GM19193 (cell line): ENCODE measurements around the gene CEACAM21.

Experiments
- POLR2A ChIP-seq: IDR thresholded peaks from 4 replicates; pipeline ENCODE4 v1.6.1; 2011; ENCODE audit not compliant: insufficient read depth, insufficient read length; ENCODE audit errors: extremely low read depth

Gene CEACAM21

DNA sequence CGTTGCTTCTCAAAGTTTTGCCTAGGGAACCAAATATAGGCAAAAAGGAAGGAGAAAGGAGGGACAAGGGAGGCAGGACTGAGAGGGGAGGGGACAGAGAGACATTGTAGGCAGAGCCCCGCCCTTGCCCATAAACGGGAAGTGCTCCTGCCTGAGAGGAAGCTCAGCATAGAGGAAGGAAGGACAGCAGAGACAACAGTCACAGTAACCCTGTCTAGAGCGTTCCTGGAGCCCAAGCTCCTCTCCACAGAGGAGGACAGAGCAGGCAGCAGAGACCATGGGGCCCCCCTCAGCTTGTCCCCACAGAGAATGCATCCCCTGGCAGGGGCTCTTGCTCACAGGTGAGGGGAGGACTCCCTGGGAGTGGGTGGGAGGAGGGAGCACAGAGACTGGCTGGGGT, at the start of gene CEACAM21:
TSS of gene CEACAM21 (plus strand) at position 169 of the 400 bp plus-strand sequence. CDS start at position 278, 109 bp downstream.
- peak; percentile 57 for TF ChIP-seq POLR2A

DNA sequence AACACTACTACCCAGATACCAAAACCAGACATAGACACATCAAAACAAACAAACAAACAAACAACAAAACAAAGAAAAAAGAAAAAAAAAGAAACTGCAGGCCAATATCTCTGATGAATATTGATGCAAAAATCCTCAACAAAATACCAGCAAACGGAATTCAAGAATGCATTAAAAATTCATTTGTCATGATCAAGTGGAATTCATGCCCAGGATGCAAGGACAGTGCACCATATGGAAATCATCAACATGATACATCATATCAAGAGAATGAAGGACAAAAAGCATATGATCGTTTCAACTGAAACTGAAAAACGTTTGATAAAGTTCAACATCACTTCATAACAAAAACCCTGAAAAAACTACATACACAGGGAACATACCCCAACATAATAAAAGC, 48.9 kb upstream of the CEACAM21 start:
- TF ChIP-seq POLR2A, result no peak

- no peak for TF ChIP-seq POLR2A
Measured at GRCh38 chr19:41528106-41528505, 47.9 kb upstream of the CEACAM21 start.

DNA sequence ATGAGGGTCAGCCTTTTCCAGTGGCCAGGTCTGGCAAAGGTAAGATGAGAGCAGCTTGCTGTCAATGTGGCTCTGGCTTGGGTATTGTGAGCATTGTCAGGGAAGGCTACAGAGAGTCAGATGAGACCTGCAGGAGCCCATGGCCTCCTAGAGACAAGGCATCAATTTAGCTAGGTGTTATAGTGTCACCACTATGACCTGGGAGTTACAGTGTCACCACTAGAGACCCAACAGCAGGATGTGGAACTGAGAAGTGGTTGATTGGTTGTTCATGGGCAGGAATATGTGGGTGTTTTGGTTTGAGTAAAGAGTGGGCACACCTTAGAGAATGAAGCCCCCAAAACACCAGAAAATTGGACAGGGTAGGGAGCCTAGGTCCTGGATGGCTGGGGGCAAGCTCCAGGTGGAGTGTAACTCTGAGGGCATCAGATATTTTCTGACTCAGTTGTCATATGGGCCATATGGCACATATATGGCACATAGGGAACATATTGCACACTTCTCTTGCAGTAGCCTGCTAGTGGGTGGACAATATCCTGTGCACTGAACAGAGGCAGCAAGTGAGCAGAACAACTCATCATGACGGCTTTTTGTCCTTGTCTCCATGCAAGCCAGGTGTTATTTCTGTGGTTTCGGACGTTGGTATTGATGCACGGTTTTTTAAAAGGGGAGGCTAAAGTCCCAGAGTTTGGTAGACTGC, 46.3 kb upstream of the CEACAM21 start:
- TF ChIP-seq POLR2A, result no peak

GRCh38 chr19:41530184-41530534, 45.8 kb upstream of the CEACAM21 start:
- no peak for TF ChIP-seq POLR2A

GRCh38 chr19:41530761-41531301, 45.1 kb upstream of the CEACAM21 start:
- TF ChIP-seq POLR2A, result no peak

DNA sequence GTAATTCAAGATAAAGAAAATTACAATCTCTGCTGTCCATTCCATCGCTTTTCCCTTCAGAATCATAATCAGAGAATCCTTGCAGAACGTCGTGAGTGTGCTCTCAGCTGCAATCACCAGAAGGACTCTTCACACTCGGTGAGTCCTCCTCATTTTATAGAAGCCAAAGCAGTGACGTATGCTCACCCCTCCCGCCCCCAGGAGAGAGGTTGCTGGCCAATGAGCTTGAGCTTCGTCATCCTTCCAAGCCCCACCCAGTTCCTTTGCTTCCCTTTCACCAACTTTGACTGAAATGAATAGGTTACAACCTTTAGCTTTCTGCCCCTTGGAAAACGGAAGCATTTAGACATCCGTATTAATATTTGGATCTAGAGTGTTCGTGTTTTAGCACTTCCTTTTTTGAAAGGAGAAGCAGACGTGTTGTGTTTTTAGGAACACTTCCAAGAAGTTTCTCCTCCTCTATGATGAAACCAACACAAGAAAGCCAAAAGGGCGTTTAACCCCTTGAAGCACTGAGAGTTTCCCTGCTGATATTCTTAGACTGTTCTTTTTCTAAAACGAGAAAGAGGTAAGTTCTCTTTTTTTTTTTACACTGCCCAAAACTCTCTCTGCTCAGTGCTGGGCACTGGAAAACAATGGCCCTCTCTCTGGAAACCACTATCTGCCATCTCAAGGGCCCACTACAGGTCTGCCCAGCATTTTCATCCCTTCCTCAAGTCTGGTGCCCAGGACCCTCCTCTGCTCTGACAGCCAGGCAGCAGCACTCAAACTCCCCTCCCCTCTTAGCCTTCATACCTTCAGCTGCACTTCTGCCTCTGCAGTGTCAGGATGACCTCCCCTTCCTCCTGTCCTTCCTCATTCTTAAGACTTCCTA, 44.3 kb upstream of the CEACAM21 start:
- TF ChIP-seq POLR2A, result peak; percentile 83

- no peak for TF ChIP-seq POLR2A
Measured at GRCh38 chr19:41532526-41532925, 43.4 kb upstream of the CEACAM21 start.

- no peak for TF ChIP-seq POLR2A
Measured at GRCh38 chr19:41533671-41534215, 42.2 kb upstream of the CEACAM21 start.

DNA sequence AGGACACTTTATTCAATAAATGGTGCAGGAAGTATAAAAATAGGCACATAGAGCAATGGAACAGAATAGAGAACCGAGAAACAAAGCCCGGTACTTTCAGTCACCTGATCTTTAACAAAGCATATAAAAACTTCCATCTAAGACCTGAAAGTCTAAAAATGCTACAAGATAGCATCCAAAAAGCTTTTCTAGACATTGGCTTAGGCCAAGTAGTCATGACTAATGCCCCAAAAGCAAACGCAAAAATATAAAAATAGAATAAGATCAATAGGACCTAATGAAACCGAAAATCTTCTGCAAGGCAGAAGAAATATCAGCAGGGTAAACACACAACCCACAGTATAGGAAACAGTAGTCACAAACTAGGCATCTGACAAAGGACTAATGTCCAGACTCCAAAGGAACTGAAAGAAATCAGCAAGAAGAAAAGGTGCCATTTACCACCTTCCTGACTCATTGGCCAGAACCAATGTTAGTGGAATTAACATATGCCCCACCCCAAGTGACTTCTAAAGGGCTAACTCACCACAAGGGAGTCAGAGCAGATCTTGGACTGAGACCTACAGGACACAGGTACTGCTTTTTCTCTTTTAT, 40.8 kb upstream of the CEACAM21 start:
- no peak for TF ChIP-seq POLR2A

- TF ChIP-seq POLR2A, result no peak
Measured at GRCh38 chr19:41537789-41538188, 38.2 kb upstream of the CEACAM21 start.

DNA sequence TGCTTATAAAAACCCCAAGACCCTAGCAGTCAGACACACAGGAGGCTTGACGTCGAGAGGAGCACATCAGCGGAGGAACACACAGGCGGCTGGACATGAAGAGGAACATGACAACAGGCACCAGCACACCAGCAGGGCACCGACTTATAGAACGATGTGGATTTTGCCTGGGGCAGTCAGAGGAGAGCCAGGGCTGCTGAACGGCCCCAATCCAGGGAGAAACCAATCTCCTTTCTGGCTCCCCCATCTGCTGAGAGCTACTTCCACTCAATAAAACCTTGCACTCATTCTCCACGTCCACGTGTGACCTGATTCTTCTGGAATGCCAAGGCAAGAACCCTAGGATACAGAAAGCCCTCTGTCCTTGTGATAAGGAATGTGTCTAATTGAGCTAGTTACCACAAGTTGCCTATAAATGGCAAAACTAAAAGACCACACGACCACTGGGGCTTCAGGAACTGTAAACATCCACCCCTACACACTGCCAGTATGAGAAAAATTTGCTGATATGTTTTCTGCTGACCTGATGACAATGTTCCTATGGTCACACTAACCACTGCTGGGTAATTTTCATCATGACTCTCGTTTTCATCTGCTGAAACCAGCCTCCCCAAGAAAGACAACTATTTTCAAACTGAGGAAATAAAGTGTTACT, 35.8 kb upstream of the CEACAM21 start:
- TF ChIP-seq POLR2A, result no peak

- TF ChIP-seq POLR2A, result no peak
Measured at GRCh38 chr19:41541990-41542584, 33.9 kb upstream of the CEACAM21 start.

- no peak for TF ChIP-seq POLR2A
Measured at GRCh38 chr19:41542622-41543021, 33.3 kb upstream of the CEACAM21 start.
